Tibial nerve (tissue), 4 donors: ENCODE results near the gene ASCC2.

ENCODE experiments used
- EP300 ChIP-seq, 2 donors: sonication (generic); formaldehyde crosslinking; IDR thresholded peaks; one replicate each; pipeline ENCODE4 v1.6.1; 2017; ENCODE audit warnings: antibody characterized with exemption in 2 of 2, mild to moderate bottlenecking in 1 of 2
- POLR2A ChIP-seq, 2 donors: fragments of 450-650 bp; IDR thresholded peaks; one replicate each; pipeline ENCODE4 v1.6.1; 2017; ENCODE audit warnings: antibody characterized with exemption in 2 of 2, mild to moderate bottlenecking in 2 of 2, moderate library complexity in 2 of 2
- TF ChIP-seq, protein P1 (sequence below), 5 experiments: fragments of 200-600 bp in 3 of 5; fragments of 450-650 bp in 2 of 5; sonication (generic) in 3 of 5; IDR thresholded peaks; one replicate each; pipeline ENCODE4 v1.5.1; 2016 to 2019; ENCODE audit warnings: antibody characterized with exemption in 5 of 5, mild to moderate bottlenecking in 3 of 5, moderate library complexity in 2 of 5

DNA sequence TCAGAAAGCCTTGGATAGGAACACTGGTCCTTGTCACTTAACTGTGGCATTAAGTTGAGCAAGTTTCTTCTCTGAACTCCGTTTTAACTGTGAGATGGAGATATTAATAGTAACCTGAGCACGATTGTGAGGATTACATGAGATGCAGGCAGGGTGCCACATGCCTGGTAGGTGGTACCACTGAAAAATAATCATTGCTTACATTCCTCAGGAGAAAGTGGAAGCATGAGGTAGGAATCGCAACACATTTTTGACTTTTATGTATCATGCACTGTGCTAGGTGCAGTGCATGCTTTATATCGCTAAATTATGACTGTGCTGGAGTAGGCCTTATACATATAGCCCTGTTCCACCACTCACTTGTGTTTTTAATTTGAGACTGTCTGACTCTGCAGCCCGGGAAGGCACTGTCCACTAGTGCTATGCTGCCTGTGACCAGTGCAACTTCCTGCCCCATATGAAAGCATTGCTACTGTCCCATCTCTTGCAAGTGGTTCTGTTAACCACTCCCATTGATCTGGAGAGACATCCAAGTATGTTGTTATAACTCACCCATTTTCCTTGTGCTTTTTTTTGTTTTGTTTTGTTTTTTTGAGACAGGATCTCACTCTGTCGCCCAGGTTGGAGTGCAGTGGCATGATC is 69.9 kb downstream of the ASCC2 start:
- TF ChIP-seq, protein P1, sequence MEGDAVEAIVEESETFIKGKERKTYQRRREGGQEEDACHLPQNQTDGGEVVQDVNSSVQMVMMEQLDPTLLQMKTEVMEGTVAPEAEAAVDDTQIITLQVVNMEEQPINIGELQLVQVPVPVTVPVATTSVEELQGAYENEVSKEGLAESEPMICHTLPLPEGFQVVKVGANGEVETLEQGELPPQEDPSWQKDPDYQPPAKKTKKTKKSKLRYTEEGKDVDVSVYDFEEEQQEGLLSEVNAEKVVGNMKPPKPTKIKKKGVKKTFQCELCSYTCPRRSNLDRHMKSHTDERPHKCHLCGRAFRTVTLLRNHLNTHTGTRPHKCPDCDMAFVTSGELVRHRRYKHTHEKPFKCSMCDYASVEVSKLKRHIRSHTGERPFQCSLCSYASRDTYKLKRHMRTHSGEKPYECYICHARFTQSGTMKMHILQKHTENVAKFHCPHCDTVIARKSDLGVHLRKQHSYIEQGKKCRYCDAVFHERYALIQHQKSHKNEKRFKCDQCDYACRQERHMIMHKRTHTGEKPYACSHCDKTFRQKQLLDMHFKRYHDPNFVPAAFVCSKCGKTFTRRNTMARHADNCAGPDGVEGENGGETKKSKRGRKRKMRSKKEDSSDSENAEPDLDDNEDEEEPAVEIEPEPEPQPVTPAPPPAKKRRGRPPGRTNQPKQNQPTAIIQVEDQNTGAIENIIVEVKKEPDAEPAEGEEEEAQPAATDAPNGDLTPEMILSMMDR (IDR thresholded peaks at IDR 0.05) = no peak
- TF ChIP-seq POLR2A (IDR thresholded peaks at IDR 0.05) (no peak), EP300 (IDR thresholded peaks at IDR 0.05) (no peak)
